ENCODE results near the gene MYO5B.

DNA sequence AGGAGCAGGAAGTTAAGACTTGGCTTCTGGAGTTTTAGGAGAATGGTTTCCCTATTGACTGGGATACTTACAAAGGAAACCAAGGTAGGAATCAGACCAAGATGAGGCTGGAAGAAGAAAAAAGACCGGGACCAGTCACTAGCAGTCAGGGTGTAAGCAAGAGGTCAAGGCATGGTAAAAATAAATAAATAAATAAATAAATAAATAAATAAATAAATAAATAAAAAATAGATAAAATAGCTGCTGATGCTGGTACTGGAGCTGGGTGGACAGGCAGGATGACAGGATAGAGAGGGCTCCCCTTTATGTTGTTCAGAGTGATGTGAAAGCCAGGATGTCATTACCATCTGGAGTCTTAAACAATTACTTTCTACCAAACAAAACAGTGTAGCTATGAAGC lies 89.9 kb downstream of the MYO5B start:
- TF ChIP-seq SREBF1 (IDR thresholded peaks at IDR 0.05; ENCODE audit: low read length) (no peak), TAF1 (IDR thresholded peaks at IDR 0.05; ENCODE audit: borderline replicate concordance, low read depth, low read length) (no peak), EZH2 (IDR thresholded peaks at IDR 0.05; ENCODE audit: borderline replicate concordance, control insufficient read depth, low read depth, low read length) (no peak)
- TF ChIP-seq, protein P1, sequence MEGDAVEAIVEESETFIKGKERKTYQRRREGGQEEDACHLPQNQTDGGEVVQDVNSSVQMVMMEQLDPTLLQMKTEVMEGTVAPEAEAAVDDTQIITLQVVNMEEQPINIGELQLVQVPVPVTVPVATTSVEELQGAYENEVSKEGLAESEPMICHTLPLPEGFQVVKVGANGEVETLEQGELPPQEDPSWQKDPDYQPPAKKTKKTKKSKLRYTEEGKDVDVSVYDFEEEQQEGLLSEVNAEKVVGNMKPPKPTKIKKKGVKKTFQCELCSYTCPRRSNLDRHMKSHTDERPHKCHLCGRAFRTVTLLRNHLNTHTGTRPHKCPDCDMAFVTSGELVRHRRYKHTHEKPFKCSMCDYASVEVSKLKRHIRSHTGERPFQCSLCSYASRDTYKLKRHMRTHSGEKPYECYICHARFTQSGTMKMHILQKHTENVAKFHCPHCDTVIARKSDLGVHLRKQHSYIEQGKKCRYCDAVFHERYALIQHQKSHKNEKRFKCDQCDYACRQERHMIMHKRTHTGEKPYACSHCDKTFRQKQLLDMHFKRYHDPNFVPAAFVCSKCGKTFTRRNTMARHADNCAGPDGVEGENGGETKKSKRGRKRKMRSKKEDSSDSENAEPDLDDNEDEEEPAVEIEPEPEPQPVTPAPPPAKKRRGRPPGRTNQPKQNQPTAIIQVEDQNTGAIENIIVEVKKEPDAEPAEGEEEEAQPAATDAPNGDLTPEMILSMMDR (IDR thresholded peaks at IDR 0.05 in 2 of 3, conservative IDR thresholded peaks at IDR 0.05 in 1 of 3; ENCODE audit: control insufficient read depth in 2 of 3, extremely low read depth in 1 of 3, insufficient read depth in 1 of 3, low read depth in 3 of 3, low read length in 3 of 3): no peak
